ENCODE results near the gene KRTAP4-11.
"Not testable (repeated sequence)": the region's sequence is repeated elsewhere in the genome, so short reads cannot be mapped to it uniquely, and the experiment has no call there.

KRTAP4-11 gene

GRCh38 chr17:41117846-41118386, at the start of gene KRTAP4-11:
Gene KRTAP4-11 (minus strand): TSS chr17:41118373. CDS start chr17:41118315, 58 bp downstream.
- DNase-seq, result not testable (repeated sequence)

- no peak for DNase-seq
Measured at GRCh38 chr17:41167561-41167960, 49.4 kb upstream of the KRTAP4-11 start.

- no peak for DNase-seq
Measured at GRCh38 chr17:41163828-41164227, 45.7 kb upstream of the KRTAP4-11 start.

GRCh38 chr17:41160648-41161047, 42.5 kb upstream of the KRTAP4-11 start, which contains the start of gene KRTAP4-4:
Gene KRTAP4-4 (minus strand): TSS chr17:41160748. CDS start chr17:41160691, 57 bp downstream.
- no peak for DNase-seq

GRCh38 chr17:41160190-41160589, 42.0 kb upstream of the KRTAP4-11 start:
- DNase-seq, result not testable (repeated sequence)

- no peak for DNase-seq
Measured at GRCh38 chr17:41153856-41154255, 35.7 kb upstream of the KRTAP4-11 start.

GRCh38 chr17:41151525-41151924, 33.4 kb upstream of the KRTAP4-11 start:
- DNase-seq, result no peak

GRCh38 chr17:41150026-41150425, 31.9 kb upstream of the KRTAP4-11 start:
- DNase-seq, result no peak

- DNase-seq, result no peak
Measured at GRCh38 chr17:41149652-41149985, 31.4 kb upstream of the KRTAP4-11 start, which contains the start of gene KRTAP4-5. Gene KRTAP4-5 (minus strand): TSS chr17:41149825. CDS start chr17:41149767, 58 bp downstream.

GRCh38 chr17:41148971-41149651, 30.9 kb upstream of the KRTAP4-11 start:
- DNase-seq, result not testable (repeated sequence)

- no peak for DNase-seq
Measured at GRCh38 chr17:41147531-41148204, 29.5 kb upstream of the KRTAP4-11 start.

GRCh38 chr17:41145261-41145660, 27.1 kb upstream of the KRTAP4-11 start:
- no peak for DNase-seq

GRCh38 chr17:41144846-41145245, 26.7 kb upstream of the KRTAP4-11 start:
- no peak for DNase-seq

- DNase-seq, result no peak
Measured at GRCh38 chr17:41141361-41141760, 23.2 kb upstream of the KRTAP4-11 start.

- DNase-seq, result no peak
Measured at GRCh38 chr17:41140360-41141131, 22.4 kb upstream of the KRTAP4-11 start, which contains the start of gene KRTAP4-6. Gene KRTAP4-6 (minus strand): TSS chr17:41140544. CDS start chr17:41140487, 57 bp downstream.

- DNase-seq, result not testable (repeated sequence)
Measured at GRCh38 chr17:41139865-41140264, 21.7 kb upstream of the KRTAP4-11 start.

GRCh38 chr17:41133880-41134735, 15.9 kb upstream of the KRTAP4-11 start:
- DNase-seq, result no peak

GRCh38 chr17:41131979-41132378, 13.8 kb upstream of the KRTAP4-11 start:
- no peak for DNase-seq

- DNase-seq, result no peak
Measured at GRCh38 chr17:41127371-41127770, 9.2 kb upstream of the KRTAP4-11 start.

- no peak for DNase-seq
Measured at GRCh38 chr17:41126412-41126811, 8.2 kb upstream of the KRTAP4-11 start.

- DNase-seq, result no peak
Measured at GRCh38 chr17:41125064-41125463, 6.9 kb upstream of the KRTAP4-11 start.

GRCh38 chr17:41123991-41124371, 5.8 kb upstream of the KRTAP4-11 start, which contains the start of gene KRTAP4-12:
Gene KRTAP4-12 (minus strand): TSS chr17:41124182. CDS start chr17:41124122, 60 bp downstream.
- DNase-seq, result not testable (repeated sequence)

All from activated naive CD4-positive, alpha-beta T cell (primary cell).